DOHH2 (cell line): ENCODE measurements around the gene GOLGA6L2.

ENCODE experiments used
- CTCF ChIP-seq: fragments of 200-600 bp; sonication (generic); IDR thresholded peaks from one replicate; pipeline ENCODE4 v1.5.1; 2014; ENCODE audit warnings: antibody characterized with exemption, mild to moderate bottlenecking, low read depth, low read length; ENCODE audit not compliant: poor library complexity, severe bottlenecking
- EZH2phosphoT487 ChIP-seq: fragments of 200-600 bp; sonication (generic); IDR thresholded peaks from 2 replicates; pipeline ENCODE4 v1.6.1; 2017; ENCODE audit warnings: borderline replicate concordance, mild to moderate bottlenecking, antibody characterized with exemption, low read length, moderate library complexity, mixed read lengths

- TF ChIP-seq CTCF: no peak
- TF ChIP-seq EZH2phosphoT487: no peak
Measured at GRCh38 chr15:23395030-23395692, 51.9 kb downstream of the GOLGA6L2 start.
